IgD-negative memory B cell (primary cell): ENCODE results near the gene SGSH. TPM values are rescaled to one million over a fixed set of nuclear protein-coding genes. Genes with fewer than 3 reads are reported as not detected.
A peak's percentile ranks its signal among the peaks of the same experiment; 100 is the strongest.

Experiments
- H3K27ac Mint-ChIP-seq, 3 donors: one replicate each; pipeline ENCODE4 v1.8.0; 2020 to 2022; ENCODE audit warnings: mild to moderate bottlenecking in 3 of 3, mixed read lengths in 3 of 3, moderate library complexity in 1 of 3
- H3K27me3 Mint-ChIP-seq: one replicate; pipeline ENCODE4 v1.8.0; 2021; ENCODE audit warnings: mixed read lengths
- H3K36me3 Mint-ChIP-seq: one replicate; pipeline ENCODE4 v1.8.0; 2020; ENCODE audit warnings: mild to moderate bottlenecking, mixed read lengths
- H3K4me1 Mint-ChIP-seq, 3 donors: one replicate each; pipeline ENCODE4 v1.8.0; 2020 to 2022; ENCODE audit warnings: mixed read lengths in 3 of 3, mild to moderate bottlenecking in 1 of 3
- H3K4me3 Mint-ChIP-seq, 4 donors: one replicate each; pipeline ENCODE4 v1.8.0; 2020 to 2022; ENCODE audit warnings: mild to moderate bottlenecking in 4 of 4, mixed read lengths in 4 of 4, moderate library complexity in 3 of 4
- H3K9me3 Mint-ChIP-seq, 3 donors: one replicate each; pipeline ENCODE4 v1.8.0; 2020 to 2021; ENCODE audit warnings: mixed read lengths in 3 of 3, mild to moderate bottlenecking in 1 of 3
- polyA plus RNA-seq: library from polyadenylated mRNA; unstranded; fragments of 300-500 nt; fragmentation: Illumina TruSeq; gene quantifications from one replicate; pipeline ENCODE4 v1.2.3, GENCODE V29; 2021

The SGSH gene
- polyA plus RNA-seq, 1 donor from 2014 or later: 31.6 TPM

GRCh38 chr17:80198144-80198661 is 21.9 kb downstream of the SGSH start:
- Mint-ChIP-seq H3K36me3 (no peaks in the 10 kb centered on the region), H3K4me1 (no peaks in the 10 kb centered on the region), H3K9me3 (peaks cover 0 to 2% (median 0%) of the 10 kb centered on the region in 3 donors), H3K27me3 (peaks cover 2% of the 10 kb centered on the region), H3K27ac (no peak overlapping the region), H3K4me3 (no peak overlapping the region)

DNA sequence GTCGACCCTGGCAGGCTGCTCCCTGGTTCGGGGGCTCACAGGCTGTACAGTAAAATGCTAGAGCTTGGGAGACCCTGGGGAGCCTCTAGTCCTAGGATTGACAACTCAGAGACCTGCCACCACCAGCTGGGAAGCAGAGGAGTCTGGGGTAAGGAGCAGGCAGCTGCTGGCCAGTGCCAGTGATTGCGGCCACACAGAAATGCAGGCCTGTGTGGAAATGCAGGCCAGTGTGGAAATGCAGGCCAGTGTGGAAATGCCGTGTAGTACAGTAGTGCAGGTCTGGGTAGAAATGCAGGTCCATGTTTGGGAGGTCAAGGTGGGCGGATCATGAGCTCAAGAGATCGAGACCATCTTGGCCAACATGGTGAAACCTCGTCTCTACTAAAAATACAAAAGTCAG is 23.5 kb downstream of the SGSH start:
- Mint-ChIP-seq H3K27ac (no peak overlapping the region), H3K36me3 (no peaks in the 10 kb centered on the region), H3K4me3 (no peak overlapping the region), H3K27me3 (peaks cover 2% of the 10 kb centered on the region), H3K4me1 (peaks cover 0 to under 1% (median 0%) of the 10 kb centered on the region in 3 donors), H3K9me3 (peaks cover 0 to 2% (median 0%) of the 10 kb centered on the region in 3 donors)

- peak overlapping the region in 2 of 3 donors; percentile 81 to 86 for H3K27ac Mint-ChIP-seq
- H3K36me3 Mint-ChIP-seq: no peaks in the 10 kb centered on the region
- H3K4me1 Mint-ChIP-seq: peaks cover 0 to 2% (median 0%) of the 10 kb centered on the region in 3 donors
- peaks cover 4% of the 10 kb centered on the region for H3K27me3 Mint-ChIP-seq
- peaks cover 0 to 2% (median 0%) of the 10 kb centered on the region in 3 donors for H3K9me3 Mint-ChIP-seq
- peak overlapping the region in 1 of 4 donors; percentile 48 for H3K4me3 Mint-ChIP-seq
Measured at GRCh38 chr17:80195671-80196529, 24.2 kb downstream of the SGSH start.

DNA sequence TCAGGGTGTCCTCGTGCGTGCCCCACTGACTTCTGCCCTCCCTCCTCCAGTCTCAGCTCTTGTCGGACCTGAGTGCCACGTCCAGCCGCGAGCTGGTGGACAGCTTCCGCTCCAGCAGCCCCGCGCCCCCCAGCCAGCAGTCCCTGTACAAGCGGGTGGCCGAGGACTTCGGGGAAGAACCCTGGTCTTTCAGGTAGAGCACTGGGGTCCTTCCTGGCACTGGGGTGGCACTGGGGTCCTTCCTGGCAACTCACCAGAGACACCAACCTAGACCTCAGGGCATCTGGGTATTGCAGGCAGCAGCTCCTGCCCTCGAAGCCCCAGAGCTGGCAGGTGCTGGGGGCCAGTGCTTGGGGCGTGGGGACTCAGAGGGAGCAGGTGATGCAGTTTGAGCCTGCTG is 25.0 kb downstream of the SGSH start:
- Mint-ChIP-seq H3K9me3 (peaks cover 0 to 2% (median 0%) of the 10 kb centered on the region in 3 donors), H3K4me3 (no peak overlapping the region), H3K27ac (no peak overlapping the region), H3K27me3 (peaks cover 4% of the 10 kb centered on the region), H3K36me3 (no peaks in the 10 kb centered on the region), H3K4me1 (peaks cover 0 to 2% (median 0%) of the 10 kb centered on the region in 3 donors)

DNA sequence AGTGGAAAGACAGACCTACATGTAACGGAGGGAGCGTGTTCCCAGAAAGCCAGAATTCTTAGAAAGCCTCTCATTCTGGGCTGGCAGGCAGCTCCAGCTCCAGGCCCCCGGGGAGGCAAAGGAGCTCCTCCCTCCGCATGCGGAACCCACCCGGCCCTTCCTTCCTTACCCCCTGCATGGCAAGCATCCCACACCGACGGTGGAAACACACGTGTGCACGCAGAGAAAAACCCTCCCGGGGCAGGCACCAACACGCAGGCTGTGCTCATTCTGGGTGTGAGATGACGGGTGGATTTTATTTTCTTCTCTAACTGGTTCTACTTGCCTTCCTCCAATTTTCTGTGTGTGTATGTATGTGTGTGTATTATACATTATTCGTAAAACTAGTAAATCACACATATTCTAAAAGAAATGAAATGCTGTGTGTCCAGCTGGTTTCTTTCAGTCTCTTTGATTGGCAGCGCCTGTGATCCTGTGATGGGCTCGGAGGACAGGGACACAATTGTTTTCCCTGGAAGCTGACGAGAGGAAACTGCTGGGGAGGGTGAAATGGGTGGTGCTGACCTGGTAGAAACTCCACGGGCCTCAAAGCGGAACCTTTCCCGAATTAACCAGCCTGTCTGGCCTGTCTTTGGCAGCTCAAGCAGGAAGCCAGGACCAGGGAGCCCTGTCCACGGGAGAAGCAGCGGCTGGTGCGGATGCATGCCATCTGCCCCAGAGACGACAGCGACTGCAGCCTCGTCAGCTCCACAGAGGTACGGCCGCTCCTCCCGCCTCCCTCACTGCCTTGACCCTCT is 28.1 kb downstream of the SGSH start:
- no peak overlapping the region for H3K27ac Mint-ChIP-seq
- peaks cover 7% of the 10 kb centered on the region for H3K27me3 Mint-ChIP-seq
- H3K4me1 Mint-ChIP-seq: peaks cover 0 to 2% (median 0%) of the 10 kb centered on the region in 3 donors
- H3K9me3 Mint-ChIP-seq: peaks cover 0 to 2% (median 0%) of the 10 kb centered on the region in 3 donors
- H3K4me3 Mint-ChIP-seq: peak overlapping the region in 1 of 4 donors; percentile 69
- no peaks in the 10 kb centered on the region for H3K36me3 Mint-ChIP-seq

- peaks cover 7% of the 10 kb centered on the region for H3K27me3 Mint-ChIP-seq
- no peaks in the 10 kb centered on the region for H3K36me3 Mint-ChIP-seq
- no peak overlapping the region for H3K27ac Mint-ChIP-seq
- peaks cover 0 to 2% (median 0%) of the 10 kb centered on the region in 3 donors for H3K9me3 Mint-ChIP-seq
- peaks cover 0 to 2% (median 0%) of the 10 kb centered on the region in 3 donors for H3K4me1 Mint-ChIP-seq
- H3K4me3 Mint-ChIP-seq: no peak overlapping the region
Measured at GRCh38 chr17:80191192-80191591, 28.9 kb downstream of the SGSH start.

DNA sequence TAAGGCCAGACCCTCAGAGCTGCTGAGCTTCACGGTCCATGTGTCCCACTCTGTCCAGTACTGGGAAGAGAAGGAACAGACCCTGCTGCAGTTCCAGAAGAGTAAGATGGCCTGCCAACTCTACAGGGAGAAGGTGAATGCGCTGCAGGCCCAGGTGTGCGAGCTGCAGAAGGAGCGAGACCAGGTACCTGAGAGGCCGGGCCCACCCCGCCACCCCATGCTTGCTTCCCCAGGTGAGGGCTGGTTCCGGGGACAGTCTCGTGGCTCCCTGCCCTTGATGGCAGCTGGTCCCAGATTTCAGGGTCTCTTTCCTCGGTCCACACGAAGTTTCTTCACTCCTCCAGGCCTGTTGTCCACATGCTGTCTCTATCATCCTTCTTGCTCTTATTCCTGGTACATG is 29.4 kb downstream of the SGSH start:
- Mint-ChIP-seq H3K4me3 (no peak overlapping the region), H3K27ac (no peak overlapping the region), H3K36me3 (no peaks in the 10 kb centered on the region), H3K9me3 (peaks cover 0 to 2% (median 0%) of the 10 kb centered on the region in 3 donors), H3K4me1 (peaks cover 0 to 2% (median 0%) of the 10 kb centered on the region in 3 donors), H3K27me3 (peaks cover 7% of the 10 kb centered on the region)

DNA sequence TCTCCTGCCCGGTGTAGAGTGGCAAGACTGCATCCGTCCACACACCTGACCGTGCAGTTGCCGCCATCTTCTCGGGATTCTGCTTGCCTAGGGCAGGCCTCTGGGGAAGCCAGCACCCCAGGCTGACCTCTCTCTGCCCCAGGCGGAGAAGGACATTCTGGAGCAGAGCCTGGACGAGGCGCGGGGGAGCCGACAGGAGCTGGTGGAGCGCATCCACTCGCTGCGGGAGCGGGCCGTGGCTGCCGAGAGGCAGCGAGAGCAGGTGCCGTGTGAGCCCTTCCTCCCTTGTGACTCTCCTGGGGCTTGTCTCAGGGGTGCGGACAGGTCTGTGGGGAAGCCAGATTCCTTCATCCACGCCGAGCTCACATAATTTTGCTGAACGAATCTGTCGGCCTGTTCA is 30.5 kb downstream of the SGSH start:
- Mint-ChIP-seq H3K36me3 (no peaks in the 10 kb centered on the region), H3K9me3 (peaks cover 0 to 2% (median 0%) of the 10 kb centered on the region in 3 donors), H3K4me3 (no peak overlapping the region), H3K27me3 (peaks cover 10% of the 10 kb centered on the region), H3K27ac (no peak overlapping the region), H3K4me1 (peaks cover 0 to 2% (median 0%) of the 10 kb centered on the region in 3 donors)

DNA sequence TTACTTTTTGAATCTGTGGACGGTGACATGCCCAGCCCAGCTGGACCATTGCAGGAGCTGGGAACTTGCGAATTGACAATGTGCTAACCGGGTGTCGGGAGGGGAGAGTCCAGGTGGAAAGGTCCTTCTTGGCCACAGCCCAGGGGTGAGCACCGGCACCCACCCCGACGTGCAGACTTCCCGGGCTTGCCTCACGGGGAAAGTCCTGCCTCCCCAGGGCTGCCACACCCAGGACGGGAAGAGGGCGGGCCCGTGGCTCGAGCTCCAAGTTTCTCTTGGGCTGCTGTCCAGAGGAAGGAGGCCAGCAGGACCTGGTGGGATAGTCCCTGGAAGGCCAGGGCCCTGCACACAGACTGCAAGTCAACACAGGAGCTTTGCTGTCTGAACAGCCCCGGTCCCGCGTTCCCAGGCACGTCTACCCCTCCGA is 32.6 kb downstream of the SGSH start:
- Mint-ChIP-seq H3K36me3 (peaks cover 2% of the 10 kb centered on the region), H3K9me3 (peaks cover 0 to 2% (median 0%) of the 10 kb centered on the region in 3 donors), H3K27me3 (peaks cover 10% of the 10 kb centered on the region), H3K4me1 (peaks cover 0 to 2% (median 0%) of the 10 kb centered on the region in 3 donors), H3K27ac (no peak overlapping the region), H3K4me3 (no peak overlapping the region)

- Mint-ChIP-seq H3K36me3 (peaks cover 2% of the 10 kb centered on the region), H3K27ac (no peak overlapping the region), H3K4me1 (peaks cover 0 to 2% (median 0%) of the 10 kb centered on the region in 3 donors)
Measured at GRCh38 chr17:80187090-80187489, 33.0 kb downstream of the SGSH start.

DNA sequence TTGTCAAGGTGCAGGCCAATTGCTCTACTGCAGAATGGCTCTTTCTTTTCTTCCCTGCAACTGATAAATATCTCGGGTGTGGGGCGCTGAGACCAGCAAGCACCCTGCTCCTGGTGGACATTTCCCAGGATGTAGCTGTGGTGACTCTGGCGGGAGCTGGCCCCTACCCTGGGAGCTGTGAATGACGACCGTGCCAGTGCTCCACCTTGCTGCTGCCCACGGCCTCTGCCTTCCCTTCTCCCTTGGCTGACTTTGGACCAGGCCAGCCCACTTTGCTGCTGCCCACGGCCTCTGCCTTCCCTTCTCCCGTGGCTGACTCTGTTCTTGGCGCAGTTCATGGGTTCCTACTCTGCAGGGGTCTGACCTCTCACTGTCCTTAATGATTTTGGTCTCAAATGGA is 34.2 kb downstream of the SGSH start:
- Mint-ChIP-seq H3K4me3 (no peak overlapping the region), H3K9me3 (peaks cover 0 to 2% (median 0%) of the 10 kb centered on the region in 3 donors), H3K36me3 (peaks cover 2% of the 10 kb centered on the region), H3K4me1 (no peaks in the 10 kb centered on the region), H3K27me3 (peaks cover 15% of the 10 kb centered on the region), H3K27ac (no peak overlapping the region)

More at GRCh38 chr17:80187090-80187489, 33.0 kb downstream of the SGSH start:
- H3K4me3 Mint-ChIP-seq: peak overlapping the region in 1 of 4 donors; percentile 27
- peaks cover 0 to 2% (median 0%) of the 10 kb centered on the region in 3 donors for H3K9me3 Mint-ChIP-seq
- H3K27me3 Mint-ChIP-seq: peaks cover 10% of the 10 kb centered on the region

DNA sequence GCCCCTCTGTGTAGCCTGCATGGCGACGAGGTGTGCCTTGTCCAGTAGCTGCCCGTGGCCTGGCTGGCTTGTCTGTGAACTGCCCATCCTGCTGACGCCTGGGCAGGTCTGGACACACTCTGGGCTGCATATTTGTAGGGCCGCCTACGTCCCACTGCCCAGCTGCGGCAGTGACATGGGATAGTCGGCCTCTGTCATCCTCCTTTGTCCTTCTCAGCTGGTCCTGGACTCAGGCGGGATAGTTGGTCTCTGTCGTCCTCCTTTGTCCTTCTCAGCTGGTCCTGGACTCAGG is 35.8 kb downstream of the SGSH start:
- H3K4me1 Mint-ChIP-seq: no peaks in the 10 kb centered on the region
- peaks cover 2% of the 10 kb centered on the region for H3K36me3 Mint-ChIP-seq
- H3K4me3 Mint-ChIP-seq: no peak overlapping the region
- peaks cover 15% of the 10 kb centered on the region for H3K27me3 Mint-ChIP-seq
- peaks cover 0 to 2% (median 0%) of the 10 kb centered on the region in 3 donors for H3K9me3 Mint-ChIP-seq
- H3K27ac Mint-ChIP-seq: no peak overlapping the region

- H3K27ac Mint-ChIP-seq: no peak overlapping the region
- peaks cover 15% of the 10 kb centered on the region for H3K27me3 Mint-ChIP-seq
- H3K36me3 Mint-ChIP-seq: peaks cover 2% of the 10 kb centered on the region
- no peaks in the 10 kb centered on the region for H3K4me1 Mint-ChIP-seq
- no peak overlapping the region for H3K4me3 Mint-ChIP-seq
- peaks cover 0 to 2% (median 0%) of the 10 kb centered on the region in 3 donors for H3K9me3 Mint-ChIP-seq
Measured at GRCh38 chr17:80183581-80184422, 36.3 kb downstream of the SGSH start.

GRCh38 chr17:80182845-80183223 is 37.3 kb downstream of the SGSH start:
- no peak overlapping the region for H3K27ac Mint-ChIP-seq

More at GRCh38 chr17:80182845-80183223, 37.3 kb downstream of the SGSH start:
- no peaks in the 10 kb centered on the region for H3K4me1 Mint-ChIP-seq
- H3K27me3 Mint-ChIP-seq: peaks cover 13% of the 10 kb centered on the region
- H3K9me3 Mint-ChIP-seq: peaks cover 0 to 2% (median 0%) of the 10 kb centered on the region in 3 donors
- H3K4me3 Mint-ChIP-seq: no peak overlapping the region
- peaks cover 2% of the 10 kb centered on the region for H3K36me3 Mint-ChIP-seq
